Epithelial cell of proximal tubule (primary cell): Measurements from ENCODE around the gene ZYG11B. TPM values are rescaled to one million over a fixed set of nuclear protein-coding genes. Genes with fewer than 3 reads are reported as not detected.
"Not testable (repeated sequence)": the region's sequence is repeated elsewhere in the genome, so short reads cannot be mapped to it uniquely, and the experiment has no call there.

ENCODE experiments used
- DNase-seq: peaks from one replicate; pipeline ENCODE4 v3.0.0-alpha.2; 2011; ENCODE audit warnings: low read depth
- H3K4me3 ChIP-seq: 2 replicates; pipeline ENCODE4 v1.5.1; 2011; ENCODE audit warnings: low read depth, mild to moderate bottlenecking, low read length
- CTCF ChIP-seq: conservative IDR thresholded peaks from 2 replicates; pipeline ENCODE4 v1.5.1; 2012; ENCODE audit warnings: low read depth, mild to moderate bottlenecking, low read length
- total RNA-seq: library from RNA; depleted of rRNA; stranded (reverse); fragments of >200 nt; gene quantifications from 2 replicates; pipeline ENCODE4 v1.2.3, GENCODE V29; 2015

The ZYG11B gene
- total RNA-seq, 1 donor from 2014 or later: 17.9 TPM

GRCh38 chr1:52706941-52707926 is 19.0 kb upstream of the ZYG11B start:
- no peak overlapping the region for H3K4me3 ChIP-seq
- DNase-seq: no peak
- no peak for TF ChIP-seq CTCF

- DNase-seq: peak; percentile 64
- H3K4me3 ChIP-seq: no peak overlapping the region
- no peak for TF ChIP-seq CTCF
Observed at GRCh38 chr1:52707927-52708655, 18.2 kb upstream of the ZYG11B start.

- TF ChIP-seq CTCF: no peak
- no peak for DNase-seq
- H3K4me3 ChIP-seq: no peak overlapping the region
Observed at GRCh38 chr1:52709016-52709415, 17.2 kb upstream of the ZYG11B start.

- no peak for TF ChIP-seq CTCF
- no peak for DNase-seq
- no peak overlapping the region for H3K4me3 ChIP-seq
Observed at GRCh38 chr1:52713590-52713989, 12.7 kb upstream of the ZYG11B start.

- not testable (repeated sequence) for DNase-seq, H3K4me3 ChIP-seq
Observed at GRCh38 chr1:52715296-52715695, 11.0 kb upstream of the ZYG11B start.

- no peak overlapping the region for H3K4me3 ChIP-seq
- no peak for TF ChIP-seq CTCF
- no peak for DNase-seq
Observed at GRCh38 chr1:52723260-52723659, 3.0 kb upstream of the ZYG11B start.

- no peak for DNase-seq
- TF ChIP-seq CTCF: no peak
- peak overlapping the region; percentile 94 for H3K4me3 ChIP-seq
Observed at GRCh38 chr1:52725903-52726264, 369 bp upstream of the ZYG11B start.
